ENCODE measurements around the gene PARD3.

- TF ChIP-seq, protein P1, sequence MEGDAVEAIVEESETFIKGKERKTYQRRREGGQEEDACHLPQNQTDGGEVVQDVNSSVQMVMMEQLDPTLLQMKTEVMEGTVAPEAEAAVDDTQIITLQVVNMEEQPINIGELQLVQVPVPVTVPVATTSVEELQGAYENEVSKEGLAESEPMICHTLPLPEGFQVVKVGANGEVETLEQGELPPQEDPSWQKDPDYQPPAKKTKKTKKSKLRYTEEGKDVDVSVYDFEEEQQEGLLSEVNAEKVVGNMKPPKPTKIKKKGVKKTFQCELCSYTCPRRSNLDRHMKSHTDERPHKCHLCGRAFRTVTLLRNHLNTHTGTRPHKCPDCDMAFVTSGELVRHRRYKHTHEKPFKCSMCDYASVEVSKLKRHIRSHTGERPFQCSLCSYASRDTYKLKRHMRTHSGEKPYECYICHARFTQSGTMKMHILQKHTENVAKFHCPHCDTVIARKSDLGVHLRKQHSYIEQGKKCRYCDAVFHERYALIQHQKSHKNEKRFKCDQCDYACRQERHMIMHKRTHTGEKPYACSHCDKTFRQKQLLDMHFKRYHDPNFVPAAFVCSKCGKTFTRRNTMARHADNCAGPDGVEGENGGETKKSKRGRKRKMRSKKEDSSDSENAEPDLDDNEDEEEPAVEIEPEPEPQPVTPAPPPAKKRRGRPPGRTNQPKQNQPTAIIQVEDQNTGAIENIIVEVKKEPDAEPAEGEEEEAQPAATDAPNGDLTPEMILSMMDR (IDR thresholded peaks at IDR 0.05), result no peak
- TF ChIP-seq POLR2A (IDR thresholded peaks at IDR 0.05; ENCODE audit: low read depth) (no peak), POLR2AphosphoS5 (IDR thresholded peaks at IDR 0.05) (no peak)
These were observed 635.8 kb downstream of the PARD3 start for GRCh38 chr10:34179280-34179679.
